HUES48 (cell line): ENCODE results near the gene YY1.

Experiments used
- H3K27ac ChIP-seq: one replicate; pipeline ENCODE4 v1.7.0; 2013; ENCODE audit warnings: low read depth, low read length, inconsistent platforms
- H3K27me3 ChIP-seq: 2 replicates; pipeline ENCODE4 v1.6.1; 2013; ENCODE audit warnings: mild to moderate bottlenecking, low read length; ENCODE audit not compliant: control insufficient read depth, insufficient read depth
- H3K36me3 ChIP-seq: 2 replicates; pipeline ENCODE4 v1.6.1; 2013; ENCODE audit warnings: low read length; ENCODE audit not compliant: control insufficient read depth, insufficient read depth
- H3K4me1 ChIP-seq: 2 replicates; pipeline ENCODE4 v1.6.1; 2013; ENCODE audit warnings: mild to moderate bottlenecking, low read length; ENCODE audit not compliant: control insufficient read depth, insufficient read depth
- H3K4me3 ChIP-seq: 2 replicates; pipeline ENCODE4 v1.5.1; 2013; ENCODE audit warnings: mild to moderate bottlenecking, low read depth, low read length
- H3K9ac ChIP-seq: 2 replicates; pipeline ENCODE4 v1.6.1; 2013; ENCODE audit warnings: mild to moderate bottlenecking, low read depth, low read length, moderate library complexity
- H3K9me3 ChIP-seq: 2 replicates; pipeline ENCODE4 v1.6.1; 2013; ENCODE audit warnings: low read length; ENCODE audit not compliant: control insufficient read depth, insufficient read depth

YY1 gene

DNA sequence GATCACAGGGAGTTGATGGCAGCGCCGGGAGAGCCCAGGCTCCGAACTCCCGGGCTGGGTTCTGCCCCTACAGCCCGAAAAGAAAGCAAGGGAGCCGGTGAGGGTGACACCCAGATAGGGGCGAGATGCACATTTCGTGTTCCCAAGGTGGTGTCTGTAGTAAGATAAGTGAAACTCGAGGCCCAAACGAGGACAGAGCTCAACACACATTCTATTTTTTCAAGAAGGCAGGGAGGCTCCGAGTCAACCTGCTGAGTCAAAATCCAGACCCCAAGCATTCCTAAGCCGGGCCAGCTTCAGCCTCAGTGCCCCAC lies 24.2 kb upstream of the YY1 start:
- Histone ChIP-seq H3K27ac (peak overlapping the region; percentile 92), H3K9me3 (no peaks in the 10 kb centered on the region), H3K4me3 (peak overlapping the region; percentile 31), H3K4me1 (peaks cover 8% of the 10 kb centered on the region), H3K9ac (no peak overlapping the region), H3K36me3 (no peaks in the 10 kb centered on the region), H3K27me3 (no peaks in the 10 kb centered on the region)

DNA sequence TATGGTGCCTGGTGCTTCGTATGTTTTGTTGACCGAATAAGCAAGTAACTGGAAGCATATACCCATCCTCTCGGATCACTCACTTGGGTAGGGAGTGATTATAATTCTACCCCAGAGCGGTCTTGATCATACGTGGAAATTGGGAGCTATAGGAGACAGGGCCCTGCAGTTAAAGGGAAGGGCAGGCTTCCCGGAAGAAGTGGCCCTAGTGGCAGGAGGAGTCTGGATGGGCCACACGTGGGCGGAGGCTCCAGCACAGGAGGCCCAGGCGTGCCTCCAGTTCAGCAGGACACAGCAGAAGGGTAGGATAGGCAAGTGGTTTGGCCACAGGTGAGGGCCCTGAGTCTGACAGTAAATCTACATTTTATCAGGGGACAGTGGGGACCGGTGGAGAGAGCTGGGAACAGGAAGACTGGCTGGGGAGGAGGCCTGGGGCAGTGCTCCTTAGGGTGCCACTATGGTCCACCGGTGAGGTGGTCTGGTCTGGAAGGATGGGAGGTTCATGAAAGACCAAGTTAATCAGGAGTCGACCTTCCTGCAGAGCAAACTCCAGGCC lies 23.5 kb upstream of the YY1 start:
- Histone ChIP-seq H3K4me1 (peaks cover 8% of the 10 kb centered on the region), H3K36me3 (no peaks in the 10 kb centered on the region), H3K27ac (peak overlapping the region; percentile 92), H3K4me3 (no peak overlapping the region), H3K27me3 (no peaks in the 10 kb centered on the region), H3K9me3 (no peaks in the 10 kb centered on the region), H3K9ac (no peak overlapping the region)

DNA sequence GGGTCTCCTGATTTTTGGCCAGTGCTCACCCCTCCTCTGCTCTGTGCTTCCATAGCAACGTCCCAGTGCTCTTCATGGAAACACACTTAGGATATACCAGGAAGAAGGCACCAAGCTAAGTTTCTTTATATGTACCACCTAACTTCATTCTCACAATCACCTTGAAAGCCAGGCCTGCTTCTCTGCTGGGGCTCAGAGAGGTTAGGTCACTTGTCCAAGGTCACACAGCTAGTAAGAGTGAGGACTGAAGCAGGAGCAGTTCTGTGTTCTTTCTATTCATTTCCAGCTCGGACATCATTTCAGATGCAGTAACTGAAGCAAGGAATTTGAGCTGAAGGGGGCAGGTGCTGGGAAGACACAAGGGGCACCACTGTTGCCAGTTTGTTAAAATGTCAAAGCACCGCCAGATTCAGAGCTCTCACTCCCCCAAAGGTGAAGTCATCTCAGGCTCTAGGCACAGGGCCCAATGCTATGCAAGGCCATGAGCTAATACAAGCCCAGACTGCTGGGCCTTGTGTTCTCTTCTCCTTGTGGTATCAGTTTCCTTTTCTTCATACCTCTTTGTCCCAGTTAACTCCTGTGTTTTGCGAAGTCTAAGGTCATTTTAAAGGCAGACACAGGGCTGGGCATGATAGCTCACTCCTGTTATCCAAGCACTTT lies 19.7 kb upstream of the YY1 start:
- H3K27ac ChIP-seq, result no peak overlapping the region
- H3K36me3 ChIP-seq, result no peaks in the 10 kb centered on the region
- H3K9ac ChIP-seq, result no peak overlapping the region
- no peaks in the 10 kb centered on the region for H3K9me3 ChIP-seq
- H3K27me3 ChIP-seq, result no peaks in the 10 kb centered on the region
- no peak overlapping the region for H3K4me3 ChIP-seq
- H3K4me1 ChIP-seq, result peaks cover 40% of the 10 kb centered on the region

DNA sequence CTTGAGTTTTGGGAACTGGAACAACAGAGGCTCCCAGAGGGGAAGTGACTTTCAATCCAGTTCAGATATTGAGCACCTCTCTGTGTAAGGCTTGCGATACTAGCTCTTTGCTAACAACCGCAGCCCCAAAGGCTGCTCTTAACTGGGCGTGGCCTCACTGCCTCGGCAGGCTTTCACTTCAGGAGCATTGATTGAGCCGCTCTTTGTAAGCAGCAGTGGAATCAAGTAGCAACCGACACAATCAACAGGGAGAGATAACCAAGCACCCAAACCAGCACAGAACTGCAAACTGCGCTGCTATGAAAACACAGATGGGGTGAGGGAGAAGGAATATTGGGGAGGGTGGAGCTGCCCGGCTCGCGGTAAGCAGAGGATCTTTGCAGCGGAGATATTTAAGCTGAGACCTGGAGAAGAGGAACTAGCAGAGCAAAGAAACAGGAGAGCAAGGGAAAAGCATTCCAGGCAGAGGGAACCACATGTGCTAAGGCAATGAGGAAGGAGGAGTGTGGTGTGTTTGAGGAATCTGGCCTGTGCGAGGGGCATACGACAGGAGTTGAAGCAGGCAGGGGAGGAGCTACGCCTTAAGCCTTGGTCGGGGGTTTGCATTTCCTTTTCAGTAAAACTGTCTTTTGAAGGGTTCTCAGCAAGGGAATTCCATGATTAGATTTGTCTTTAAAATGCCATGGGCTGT lies 17.3 kb upstream of the YY1 start:
- H3K9me3 ChIP-seq, result no peaks in the 10 kb centered on the region
- no peaks in the 10 kb centered on the region for H3K36me3 ChIP-seq
- H3K4me1 ChIP-seq, result peaks cover 33% of the 10 kb centered on the region
- H3K27me3 ChIP-seq, result no peaks in the 10 kb centered on the region
- H3K27ac ChIP-seq, result peak overlapping the region; percentile 91
- peak overlapping the region; percentile 69 for H3K9ac ChIP-seq
- H3K4me3 ChIP-seq, result peak overlapping the region; percentile 58

DNA sequence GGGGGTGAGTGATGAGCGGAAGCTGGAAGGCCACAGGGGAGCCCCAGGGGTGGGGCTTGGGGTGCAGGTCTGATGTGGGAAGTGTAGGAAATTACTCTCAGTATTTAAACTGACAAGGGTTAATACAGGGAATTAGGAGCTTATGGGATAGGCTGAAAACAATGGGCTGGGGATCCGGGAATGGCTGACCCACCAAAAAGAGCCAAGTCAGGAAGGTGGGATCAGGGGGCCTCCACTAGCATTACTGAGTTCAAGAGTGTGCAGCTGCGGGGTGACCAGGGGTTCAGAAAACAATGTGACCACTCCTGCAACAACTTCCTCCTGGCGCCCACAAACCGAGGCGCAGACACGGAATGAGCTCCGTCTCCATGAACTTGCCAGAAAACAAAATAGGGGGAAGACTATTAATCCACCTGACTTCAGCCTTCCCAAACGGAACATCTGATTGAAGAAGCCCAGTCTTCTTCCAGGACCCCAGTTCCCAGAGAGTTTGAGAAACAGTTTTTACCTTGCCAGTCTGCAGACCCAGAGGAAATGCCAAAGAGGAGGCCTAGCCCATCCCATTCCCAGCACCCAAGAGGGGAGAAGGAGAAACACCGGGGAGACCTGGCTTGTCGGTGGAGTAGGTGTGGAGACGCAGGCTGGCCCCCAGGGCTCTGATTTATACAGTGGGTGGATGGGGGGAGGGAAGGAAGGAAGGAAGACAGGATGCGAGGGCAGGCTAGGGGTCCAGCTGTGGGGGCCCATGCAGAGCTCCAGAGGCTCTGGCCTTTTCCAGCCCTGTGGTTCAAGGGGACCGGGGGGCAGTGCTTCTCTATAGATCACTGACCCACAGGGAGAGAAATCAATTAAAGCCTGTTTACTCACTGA lies 16.5 kb upstream of the YY1 start:
- Histone ChIP-seq H3K4me3 (peak overlapping the region; percentile 58), H3K4me1 (peaks cover 33% of the 10 kb centered on the region), H3K27ac (peak overlapping the region; percentile 91), H3K27me3 (no peaks in the 10 kb centered on the region), H3K9me3 (no peaks in the 10 kb centered on the region), H3K36me3 (no peaks in the 10 kb centered on the region), H3K9ac (peak overlapping the region; percentile 5; the same call in 1 of the 2 replicates)

DNA sequence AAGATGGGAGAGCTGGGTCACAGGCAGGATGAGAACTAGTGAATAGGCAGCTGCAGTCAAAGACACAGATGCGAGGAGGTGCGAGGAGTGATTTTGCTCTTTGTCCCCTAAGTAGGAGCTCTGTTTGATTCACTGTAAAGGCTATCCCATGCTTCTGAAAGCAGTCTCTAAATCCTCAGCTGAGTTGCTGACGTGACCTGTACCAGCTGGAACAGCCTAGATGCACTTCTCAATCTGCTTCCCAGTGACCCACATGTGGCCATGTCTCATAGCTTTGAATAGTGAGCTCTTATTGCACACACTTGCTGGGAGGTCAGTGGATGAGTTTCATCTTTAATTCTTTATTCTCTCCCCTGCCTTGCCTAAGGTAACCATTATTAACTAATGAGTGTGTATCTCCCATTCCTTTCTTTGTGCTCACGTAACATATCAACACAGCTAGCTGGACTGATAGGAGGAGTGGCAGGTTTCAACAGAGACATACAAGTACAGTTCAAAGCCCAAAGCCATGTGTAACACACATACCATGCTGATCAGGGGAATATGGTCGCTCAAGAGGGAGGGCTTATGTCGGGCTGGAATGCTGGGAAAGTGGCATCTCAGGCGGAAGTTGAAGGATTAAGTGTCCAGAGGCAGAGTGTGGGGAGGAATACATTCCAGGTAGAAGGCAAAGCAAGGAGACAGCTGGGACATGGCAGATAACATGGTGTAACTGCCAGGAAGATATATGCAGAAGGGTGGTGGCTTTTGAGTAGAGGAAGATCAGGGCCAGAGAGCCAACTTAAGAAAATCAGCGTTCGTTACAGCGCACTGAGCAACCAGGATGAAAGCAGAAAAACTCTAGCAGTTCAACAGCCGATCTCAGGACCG lies 15.4 kb upstream of the YY1 start:
- Histone ChIP-seq H3K4me3 (no peak overlapping the region), H3K27ac (peak overlapping the region; percentile 30)

DNA sequence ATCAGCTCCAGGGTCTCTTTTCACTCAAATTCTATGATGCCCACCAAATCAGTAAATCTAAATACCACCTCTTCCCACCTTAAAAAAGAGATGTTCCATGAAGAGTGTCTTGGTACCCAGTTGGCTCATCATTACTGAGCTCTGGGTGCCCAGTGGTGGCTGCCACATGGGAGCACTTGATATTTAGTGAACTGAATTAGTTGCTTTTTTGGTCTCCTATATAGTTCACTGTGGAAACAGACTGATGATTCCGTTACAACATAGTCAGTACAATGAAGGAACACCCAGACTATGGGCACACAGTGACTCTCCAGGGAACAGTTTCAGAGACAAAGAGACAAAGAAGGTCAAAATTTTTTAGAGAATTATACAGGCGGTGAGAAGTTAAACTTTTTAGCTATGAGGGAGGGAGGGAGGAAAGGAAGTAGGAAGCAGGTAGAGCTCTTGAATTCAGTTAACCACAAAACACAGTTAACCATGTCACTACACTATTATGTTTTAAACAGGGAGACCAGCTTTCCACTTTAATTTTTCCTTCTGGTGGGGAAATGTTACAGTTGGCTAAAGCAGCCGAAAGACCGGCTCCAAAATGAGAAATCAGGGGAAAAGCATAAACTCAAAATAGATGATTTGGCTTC lies 14.6 kb upstream of the YY1 start:
- Histone ChIP-seq H3K27me3 (no peaks in the 10 kb centered on the region), H3K4me1 (peaks cover 33% of the 10 kb centered on the region), H3K9ac (no peak overlapping the region), H3K36me3 (peaks cover 11% of the 10 kb centered on the region), H3K4me3 (no peak overlapping the region), H3K9me3 (no peaks in the 10 kb centered on the region), H3K27ac (no peak overlapping the region)

More for the DNA sequence above, 15.4 kb upstream of the YY1 start:
- H3K9ac ChIP-seq, result no peak overlapping the region
- H3K36me3 ChIP-seq, result peaks cover 6% of the 10 kb centered on the region; the same call in 1 of the 2 replicates
- H3K9me3 ChIP-seq, result no peaks in the 10 kb centered on the region
- no peaks in the 10 kb centered on the region for H3K27me3 ChIP-seq
- H3K4me1 ChIP-seq, result peaks cover 33% of the 10 kb centered on the region

DNA sequence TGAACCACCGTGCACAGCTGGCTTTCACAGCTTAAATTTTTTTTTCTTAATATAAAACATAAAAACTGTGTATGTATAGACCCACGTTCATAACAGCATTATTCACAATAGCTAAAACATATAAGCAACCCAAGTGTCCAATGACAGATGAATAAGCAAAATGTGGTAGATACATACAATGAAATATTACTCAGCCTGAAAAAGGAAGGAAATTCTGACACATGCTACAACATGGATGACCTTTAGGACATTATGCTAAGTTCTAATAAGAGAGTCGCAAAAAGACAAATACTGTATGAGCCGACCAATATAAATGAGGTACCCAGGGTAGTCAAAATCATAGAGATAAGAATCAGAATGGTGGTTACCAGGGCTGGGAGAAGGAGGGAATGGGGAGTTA lies 13.8 kb upstream of the YY1 start:
- Histone ChIP-seq H3K4me1 (peaks cover 33% of the 10 kb centered on the region), H3K27ac (no peak overlapping the region), H3K9ac (no peak overlapping the region), H3K36me3 (peaks cover 19% of the 10 kb centered on the region), H3K4me3 (no peak overlapping the region), H3K9me3 (no peaks in the 10 kb centered on the region), H3K27me3 (no peaks in the 10 kb centered on the region)

DNA sequence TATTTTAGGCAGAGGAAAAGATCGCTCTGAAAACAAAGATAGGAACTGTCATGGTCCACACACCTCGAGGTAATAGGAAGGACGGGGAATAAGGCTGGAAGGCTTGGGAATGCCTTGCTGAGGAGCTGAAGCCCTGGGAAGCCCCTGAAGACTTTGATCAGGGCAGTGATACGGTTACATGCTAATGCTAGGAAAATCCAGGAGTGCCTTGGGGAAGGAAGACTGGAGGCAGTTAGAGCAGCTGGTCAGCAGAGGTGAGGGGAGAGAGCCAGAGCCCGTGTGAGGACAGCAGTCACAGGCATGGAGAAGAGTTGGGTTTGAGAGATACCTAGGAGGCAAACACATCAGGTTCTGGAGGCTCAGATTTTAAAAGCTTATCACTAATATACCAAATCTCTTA lies 8.6 kb upstream of the YY1 start:
- H3K36me3 ChIP-seq, result peaks cover 44% of the 10 kb centered on the region

DNA sequence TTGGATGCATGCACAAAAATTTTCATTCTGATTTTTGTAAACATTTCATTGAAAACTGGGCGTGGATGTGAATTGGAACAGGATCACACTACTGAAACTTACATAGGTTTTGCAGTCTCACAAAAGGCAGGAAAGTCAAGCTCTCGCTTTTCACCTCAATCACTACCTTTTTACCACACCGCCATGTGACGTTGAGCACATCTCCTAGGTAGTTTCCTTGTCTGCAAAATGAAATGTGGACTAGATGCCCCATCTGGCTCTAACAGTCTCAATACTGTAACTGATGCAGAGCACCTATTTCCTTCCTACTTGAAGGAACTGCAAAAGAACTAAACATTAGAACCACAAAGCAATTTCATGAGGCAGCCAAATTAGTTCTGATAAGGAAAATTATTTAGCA lies 4.4 kb upstream of the YY1 start:
- H3K27me3 ChIP-seq, result no peaks in the 10 kb centered on the region
- H3K4me3 ChIP-seq, result no peak overlapping the region
- no peaks in the 10 kb centered on the region for H3K9me3 ChIP-seq
- no peak overlapping the region for H3K27ac ChIP-seq
- H3K36me3 ChIP-seq, result peaks cover 32% of the 10 kb centered on the region
- no peak overlapping the region for H3K9ac ChIP-seq
- peaks cover 9% of the 10 kb centered on the region; the same call in 1 of the 2 replicates for H3K4me1 ChIP-seq

More for the DNA sequence above, 8.6 kb upstream of the YY1 start:
- H3K27ac ChIP-seq, result no peak overlapping the region
- no peak overlapping the region for H3K9ac ChIP-seq
- H3K4me3 ChIP-seq, result no peak overlapping the region
- H3K4me1 ChIP-seq, result no peaks in the 10 kb centered on the region
- H3K9me3 ChIP-seq, result no peaks in the 10 kb centered on the region
- H3K27me3 ChIP-seq, result no peaks in the 10 kb centered on the region
